Keratinocyte (primary cell): Measurements from ENCODE around the gene TLL2. TPM values are rescaled to one million over a fixed set of nuclear protein-coding genes. Genes with fewer than 3 reads are reported as not detected.

ENCODE experiments used
- DNase-seq: peaks from one replicate; pipeline ENCODE4 v3.0.0-alpha.2; 2011; ENCODE audit warnings: low read depth, missing footprints, low spot score
- FAIRE-seq: peaks from 2 replicates; lab custom pipeline; 2011; peaks lifted over from hg19 to GRCh38; lab: Jason Lieb, UNC
- H2AFZ ChIP-seq: 2 replicates; pipeline ENCODE4 v1.6.0; 2012; ENCODE audit warnings: low read length, control low read depth, inconsistent platforms; ENCODE audit not compliant: control insufficient read depth
- H3K27ac ChIP-seq: 2 replicates; pipeline ENCODE4 v1.5.1; 2011; ENCODE audit warnings: low read length; ENCODE audit not compliant: control insufficient read depth, insufficient read depth
- H3K27me3 ChIP-seq: 3 replicates; pipeline ENCODE4 v1.6.0; 2011; ENCODE audit warnings: low read length; ENCODE audit not compliant: control insufficient read depth, insufficient read depth; ENCODE audit errors: extremely low read depth
- H3K36me3 ChIP-seq, 2 experiments: 2 replicates in 1 of 2; 3 replicates in 1 of 2; pipeline ENCODE4 v1.5.1; 2011; ENCODE audit warnings: low read length in 2 of 2, mild to moderate bottlenecking in 1 of 2; ENCODE audit not compliant: control insufficient read depth in 2 of 2, insufficient read depth in 2 of 2; ENCODE audit errors: extremely low read depth in 1 of 2
- H3K4me1 ChIP-seq: 3 replicates; pipeline ENCODE4 v1.5.1; 2011; ENCODE audit warnings: low read length; ENCODE audit not compliant: control insufficient read depth, insufficient read depth; ENCODE audit errors: extremely low read depth
- H3K4me2 ChIP-seq: 3 replicates; pipeline ENCODE4 v1.6.0; 2011; ENCODE audit warnings: low read depth, low read length; ENCODE audit not compliant: control insufficient read depth, insufficient read depth; ENCODE audit errors: extremely low read depth
- H3K4me3 ChIP-seq, 3 experiments: fragments of 200-600 bp in 1 of 3; sonication (generic) in 1 of 3; 2 replicates in 2 of 3; 3 replicates in 1 of 3; pipeline ENCODE4 v1.5.1; 2011 to 2016; ENCODE audit warnings: low read length in 3 of 3, mild to moderate bottlenecking in 3 of 3, control low read depth in 2 of 3, inconsistent platforms in 1 of 3, low read depth in 1 of 3, mixed read lengths in 1 of 3, mixed run types in 1 of 3, moderate library complexity in 1 of 3; ENCODE audit not compliant: control insufficient read depth in 2 of 3, insufficient read depth in 2 of 3; ENCODE audit errors: extremely low read depth in 1 of 3
- H3K79me2 ChIP-seq: 2 replicates; pipeline ENCODE4 v1.6.0; 2012; ENCODE audit warnings: low read length; ENCODE audit not compliant: control insufficient read depth, insufficient read depth
- H3K9ac ChIP-seq: 3 replicates; pipeline ENCODE4 v1.6.0; 2011; ENCODE audit warnings: low read length; ENCODE audit not compliant: control insufficient read depth, insufficient read depth; ENCODE audit errors: extremely low read depth
- H3K9me1 ChIP-seq: 3 replicates; pipeline ENCODE4 v1.6.0; 2011; ENCODE audit warnings: low read length; ENCODE audit not compliant: control insufficient read depth, insufficient read depth; ENCODE audit errors: extremely low read depth
- H3K9me3 ChIP-seq: 2 replicates; pipeline ENCODE4 v1.5.1; 2012; ENCODE audit warnings: low read depth, low read length; ENCODE audit not compliant: control insufficient read depth
- H4K20me1 ChIP-seq: 3 replicates; pipeline ENCODE4 v1.6.0; 2011; ENCODE audit warnings: low read length; ENCODE audit not compliant: control insufficient read depth, insufficient read depth; ENCODE audit errors: extremely low read depth
- EZH2 ChIP-seq: IDR thresholded peaks from one replicate; pipeline ENCODE4 v1.6.1; 2012; ENCODE audit warnings: inconsistent platforms, mild to moderate bottlenecking, low read length, moderate library complexity
- dilution Hi-C: fragments of 300-500 bp; cut with MboI; formaldehyde crosslinking; loops from one replicate; pipeline ENCODE4 v1.7.0; 2020; ENCODE audit warnings: low sequenced_read_pairs; ENCODE audit not compliant: extremely low pct_ligation_motif_present
- polyA plus RNA-seq, 5 experiments: library from polyadenylated mRNA; depleted of rRNA in 3 of 5; stranded (reverse) in 3 of 5; stranded (forward) in 1 of 5; unstranded in 1 of 5; fragments of >200 nt; gene quantifications; 1 replicate in 1 of 5; 2 replicates in 3 of 5; 3 replicates in 1 of 5; pipeline versions ENCODE4 v1.2.1 to v1.2.3, GENCODE V29; 2011 to 2012; ENCODE audit warnings: missing spikeins in 2 of 5, low read depth in 1 of 5, low replicate concordance in 1 of 5
- TF ChIP-seq, protein P1 (sequence below), 3 experiments: IDR thresholded peaks in 1 of 3; conservative IDR thresholded peaks in 1 of 3; optimal IDR thresholded peaks in 1 of 3; 2 replicates in 2 of 3; 3 replicates in 1 of 3; pipeline versions ENCODE3 to v1.5.1; 2011; ENCODE audit warnings: low read length in 3 of 3, mild to moderate bottlenecking in 3 of 3, moderate library complexity in 2 of 3, control low read depth in 1 of 3, inconsistent platforms in 1 of 3; ENCODE audit not compliant: insufficient read depth in 2 of 3; ENCODE audit errors: extremely low read depth in 1 of 3

TLL2 gene
- polyA plus RNA-seq, 1 donor (not counting 4 experiments of a cell fraction or from before 2014, with no cell fraction given), result 0.83 TPM

DNA sequence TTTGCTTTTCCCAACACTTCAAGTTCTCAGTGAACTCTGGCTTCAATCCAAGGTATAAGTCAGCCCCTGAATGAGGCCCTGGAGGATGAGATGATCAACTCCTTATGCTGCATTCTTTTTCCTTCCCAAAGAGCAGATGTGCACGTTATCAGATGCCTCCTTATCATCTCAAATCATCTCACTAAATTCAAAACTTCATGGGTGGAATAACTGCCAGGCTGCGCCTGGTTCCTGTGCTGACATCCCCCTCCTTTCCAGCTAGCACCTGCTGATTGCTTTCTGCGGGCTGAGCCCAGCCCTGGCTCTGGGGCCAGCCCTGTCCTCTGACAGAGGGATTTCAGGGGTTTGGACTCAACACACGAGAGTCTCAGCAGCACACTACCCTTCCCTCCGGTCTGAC is 44.9 kb downstream of the TLL2 start:
- peaks cover 15% of the 10 kb centered on the region for H3K27me3 ChIP-seq
- TF ChIP-seq, protein P1, sequence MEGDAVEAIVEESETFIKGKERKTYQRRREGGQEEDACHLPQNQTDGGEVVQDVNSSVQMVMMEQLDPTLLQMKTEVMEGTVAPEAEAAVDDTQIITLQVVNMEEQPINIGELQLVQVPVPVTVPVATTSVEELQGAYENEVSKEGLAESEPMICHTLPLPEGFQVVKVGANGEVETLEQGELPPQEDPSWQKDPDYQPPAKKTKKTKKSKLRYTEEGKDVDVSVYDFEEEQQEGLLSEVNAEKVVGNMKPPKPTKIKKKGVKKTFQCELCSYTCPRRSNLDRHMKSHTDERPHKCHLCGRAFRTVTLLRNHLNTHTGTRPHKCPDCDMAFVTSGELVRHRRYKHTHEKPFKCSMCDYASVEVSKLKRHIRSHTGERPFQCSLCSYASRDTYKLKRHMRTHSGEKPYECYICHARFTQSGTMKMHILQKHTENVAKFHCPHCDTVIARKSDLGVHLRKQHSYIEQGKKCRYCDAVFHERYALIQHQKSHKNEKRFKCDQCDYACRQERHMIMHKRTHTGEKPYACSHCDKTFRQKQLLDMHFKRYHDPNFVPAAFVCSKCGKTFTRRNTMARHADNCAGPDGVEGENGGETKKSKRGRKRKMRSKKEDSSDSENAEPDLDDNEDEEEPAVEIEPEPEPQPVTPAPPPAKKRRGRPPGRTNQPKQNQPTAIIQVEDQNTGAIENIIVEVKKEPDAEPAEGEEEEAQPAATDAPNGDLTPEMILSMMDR (optimal IDR thresholded peaks at IDR 0.05 in 1 of 3, IDR thresholded peaks at IDR 0.05 in 1 of 3, conservative IDR thresholded peaks at IDR 0.05 in 1 of 3; ENCODE audit: extremely low read depth in 1 of 3, insufficient read depth in 2 of 3, low read length in 3 of 3), result no peak
- no peak for TF ChIP-seq EZH2
- H3K4me2 ChIP-seq, result no peak overlapping the region
- DNase-seq (no peak), FAIRE-seq (no peak)
- H3K79me2 ChIP-seq, result no peaks in the 10 kb centered on the region
- H2AFZ ChIP-seq, result no peak overlapping the region
- H3K9me3 ChIP-seq, result no peaks in the 10 kb centered on the region
- no peak overlapping the region for H3K4me3 ChIP-seq
- H4K20me1 ChIP-seq, result no peaks in the 10 kb centered on the region
- dilution Hi-C loops, result no loop called here
- H3K4me1 ChIP-seq, result no peaks in the 10 kb centered on the region
- H3K36me3 ChIP-seq, result no peaks in the 10 kb centered on the region
- H3K27ac ChIP-seq, result no peak overlapping the region
- no peak overlapping the region for H3K9ac ChIP-seq
- H3K9me1 ChIP-seq, result no peaks in the 10 kb centered on the region

DNA sequence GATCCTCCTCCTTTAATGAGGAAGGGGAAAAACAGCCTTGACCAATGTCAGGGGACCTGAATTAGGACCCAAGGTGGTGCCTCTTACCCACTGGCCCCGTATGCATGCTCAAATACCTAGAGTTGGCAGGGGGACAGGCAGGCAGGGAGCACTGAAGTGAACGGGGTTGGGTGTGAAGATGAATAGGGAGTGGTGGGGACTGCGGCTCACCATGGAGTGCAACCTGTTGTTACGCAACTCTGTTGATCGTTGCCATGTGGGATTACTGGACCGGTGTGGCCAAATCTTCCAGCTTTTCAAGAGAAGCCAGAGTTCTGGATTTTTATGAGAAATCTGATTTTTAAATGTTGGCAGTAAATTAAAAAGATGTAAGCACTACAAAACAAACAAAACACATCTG is 48.1 kb downstream of the TLL2 start:
- DNase-seq, result no peak
- dilution Hi-C loops, result no loop called here
- no peak overlapping the region for H3K4me3 ChIP-seq
- no peaks in the 10 kb centered on the region for H4K20me1 ChIP-seq
- no peak overlapping the region for H3K4me2 ChIP-seq
- H3K36me3 ChIP-seq, result no peaks in the 10 kb centered on the region
- TF ChIP-seq EZH2, result no peak
- TF ChIP-seq, protein P1 (optimal IDR thresholded peaks at IDR 0.05 in 1 of 3, IDR thresholded peaks at IDR 0.05 in 1 of 3, conservative IDR thresholded peaks at IDR 0.05 in 1 of 3; ENCODE audit: extremely low read depth in 1 of 3, insufficient read depth in 2 of 3, low read length in 3 of 3), result no peak
- H3K27ac ChIP-seq, result no peak overlapping the region
- no peak for FAIRE-seq
- no peak overlapping the region for H3K9ac ChIP-seq
- H3K27me3 ChIP-seq, result peaks cover 15% of the 10 kb centered on the region
- H3K9me1 ChIP-seq, result no peaks in the 10 kb centered on the region
- no peaks in the 10 kb centered on the region for H3K79me2 ChIP-seq
- H2AFZ ChIP-seq, result no peak overlapping the region
- H3K9me3 ChIP-seq, result no peaks in the 10 kb centered on the region
- no peaks in the 10 kb centered on the region for H3K4me1 ChIP-seq
